Left lung (tissue), 10 donors: ENCODE results near the gene DIP2B. TPM values are rescaled to one million over a fixed set of nuclear protein-coding genes. Genes with fewer than 3 reads are reported as not detected.

Experiments
- ATAC-seq: fragments of 200-7000 bp; cut with Tn5 transposase; one replicate; pipeline ENCODE4 v1.9.1; 2020; ENCODE audit warnings: moderate library complexity
- DNase-seq, 4 donors: peaks; one replicate each; pipeline ENCODE4 v3.0.0-alpha.2; 2013 to 2020
- H3K27ac ChIP-seq, 2 donors: fragments of 200-600 bp; sonication (generic) in 1 of 2; one replicate each; pipeline versions ENCODE4 v1.5.0 to v1.8.0; 2020 to 2021
- H3K27me3 ChIP-seq, 2 donors: fragments of 200-600 bp; sonication (generic) in 1 of 2; one replicate each; pipeline versions ENCODE4 v1.5.0 to v1.8.0; 2020 to 2021
- H3K36me3 ChIP-seq, 2 donors: fragments of 200-600 bp; sonication (generic) in 1 of 2; one replicate each; pipeline versions ENCODE4 v1.5.0 to v1.8.0; 2020 to 2021
- H3K4me1 ChIP-seq, 2 donors: fragments of 200-600 bp; one replicate each; pipeline ENCODE4 v1.8.0; 2021
- H3K4me3 ChIP-seq, 2 donors: fragments of 200-600 bp; sonication (generic) in 1 of 2; one replicate each; pipeline versions ENCODE4 v1.5.0 to v1.8.0; 2020 to 2021; ENCODE audit warnings: mild to moderate bottlenecking in 1 of 2
- H3K9me3 ChIP-seq, 2 donors: fragments of 200-600 bp; sonication (generic) in 1 of 2; one replicate each; pipeline versions ENCODE4 v1.5.0 to v1.8.0; 2020 to 2021
- intact Hi-C, 2 donors: fragments of 100-400 bp; cut with DNase I; formaldehyde crosslinking; loops; one replicate each; pipeline versions ENCODE4 v1.11.2 to v1.14.2; 2022
- polyA plus RNA-seq, 6 donors: library from polyadenylated mRNA; unstranded; fragments of 120-200 nt; gene quantifications; one replicate each; pipeline ENCODE4 v1.2.1, GENCODE V29; 2013; ENCODE audit not compliant: insufficient read length in 6 of 6
- total RNA-seq, 2 donors: library from RNA; stranded (reverse); fragmentation: NEBNext Ultra II Directional; extraction: Animal tissue kit (Norgen Biotek cat#: 25700); gene quantifications; one replicate each; pipeline ENCODE4 v1.2.1, GENCODE V29; 2021
- TF ChIP-seq, protein P1 (sequence below), 2 donors: fragments of 200-600 bp; sonication (generic) in 1 of 2; IDR thresholded peaks; one replicate each; pipeline versions ENCODE4 v1.5.0 to v1.8.0; 2021; ENCODE audit warnings: antibody characterized with exemption in 2 of 2
- donor health status: DM: no; HTN: yes; CAD: no.
- donor health status: DM: no; HTN: no; CAD: no.

The DIP2B gene
- total and polyA plus RNA-seq, 8 donors: 26.5 to 38.6 (median 33.8) TPM

DNA sequence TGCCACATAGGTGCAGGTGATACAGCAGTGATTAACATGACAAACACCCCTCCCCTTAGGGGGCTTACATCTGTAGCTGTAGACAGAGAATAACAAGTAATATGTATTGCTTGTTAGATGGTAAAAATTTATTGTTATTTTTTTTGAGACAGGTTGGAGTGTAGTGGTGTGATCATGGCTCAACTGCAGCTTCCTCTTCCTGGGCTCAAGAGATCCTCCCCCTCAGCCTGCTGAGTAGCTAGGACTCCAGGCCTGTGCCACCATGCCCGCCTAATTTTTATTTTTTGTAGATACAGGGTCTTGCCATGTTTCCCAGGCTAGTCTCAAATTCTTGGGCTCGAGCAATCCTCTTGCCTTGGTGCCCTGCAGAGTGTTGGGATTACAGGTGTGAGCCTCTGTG is 19.8 kb downstream of the DIP2B start:
- Histone ChIP-seq H3K36me3 (no peaks in the 10 kb centered on the region), H3K4me1 (peaks cover 6 to 43% of the 10 kb centered on the region in 2 donors), H3K27ac (peak overlapping the region in 1 of 2 donors; percentile 33), H3K4me3 (no peak overlapping the region), H3K9me3 (no peaks in the 10 kb centered on the region), H3K27me3 (no peaks in the 10 kb centered on the region)
- no peak for DNase-seq
- TF ChIP-seq, protein P1, sequence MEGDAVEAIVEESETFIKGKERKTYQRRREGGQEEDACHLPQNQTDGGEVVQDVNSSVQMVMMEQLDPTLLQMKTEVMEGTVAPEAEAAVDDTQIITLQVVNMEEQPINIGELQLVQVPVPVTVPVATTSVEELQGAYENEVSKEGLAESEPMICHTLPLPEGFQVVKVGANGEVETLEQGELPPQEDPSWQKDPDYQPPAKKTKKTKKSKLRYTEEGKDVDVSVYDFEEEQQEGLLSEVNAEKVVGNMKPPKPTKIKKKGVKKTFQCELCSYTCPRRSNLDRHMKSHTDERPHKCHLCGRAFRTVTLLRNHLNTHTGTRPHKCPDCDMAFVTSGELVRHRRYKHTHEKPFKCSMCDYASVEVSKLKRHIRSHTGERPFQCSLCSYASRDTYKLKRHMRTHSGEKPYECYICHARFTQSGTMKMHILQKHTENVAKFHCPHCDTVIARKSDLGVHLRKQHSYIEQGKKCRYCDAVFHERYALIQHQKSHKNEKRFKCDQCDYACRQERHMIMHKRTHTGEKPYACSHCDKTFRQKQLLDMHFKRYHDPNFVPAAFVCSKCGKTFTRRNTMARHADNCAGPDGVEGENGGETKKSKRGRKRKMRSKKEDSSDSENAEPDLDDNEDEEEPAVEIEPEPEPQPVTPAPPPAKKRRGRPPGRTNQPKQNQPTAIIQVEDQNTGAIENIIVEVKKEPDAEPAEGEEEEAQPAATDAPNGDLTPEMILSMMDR (IDR thresholded peaks at IDR 0.05): no peak
- no peak for ATAC-seq
- intact Hi-C loops: no loop called here

DNA sequence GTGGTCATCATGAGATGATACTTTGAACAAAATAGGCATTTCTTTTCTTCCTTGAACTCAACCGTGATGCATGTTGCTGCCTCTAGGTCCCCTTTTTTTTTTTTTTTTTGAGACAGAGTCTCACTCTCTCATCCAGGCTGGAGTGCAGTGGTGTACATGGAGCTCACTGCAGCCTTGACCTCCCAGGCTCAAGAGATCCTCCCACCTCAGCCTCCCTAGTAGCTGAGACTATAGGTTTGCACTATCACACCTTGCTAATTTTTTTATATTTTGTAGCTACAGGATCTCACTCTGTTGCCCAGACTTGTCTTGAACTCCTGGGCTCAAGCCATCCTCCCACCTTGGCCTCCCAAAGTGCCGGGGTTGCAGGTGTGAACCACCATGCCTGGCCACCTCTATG is 20.6 kb downstream of the DIP2B start:
- H3K36me3 ChIP-seq: no peaks in the 10 kb centered on the region
- H3K4me3 ChIP-seq: no peak overlapping the region
- TF ChIP-seq, protein P1 (IDR thresholded peaks at IDR 0.05): no peak
- peaks cover 4 to 36% of the 10 kb centered on the region in 2 donors for H3K4me1 ChIP-seq
- DNase-seq (no peak), ATAC-seq (no peak)
- intact Hi-C loops: no loop called here
- H3K27me3 ChIP-seq: no peaks in the 10 kb centered on the region
- no peaks in the 10 kb centered on the region for H3K9me3 ChIP-seq
- no peak overlapping the region for H3K27ac ChIP-seq

DNA sequence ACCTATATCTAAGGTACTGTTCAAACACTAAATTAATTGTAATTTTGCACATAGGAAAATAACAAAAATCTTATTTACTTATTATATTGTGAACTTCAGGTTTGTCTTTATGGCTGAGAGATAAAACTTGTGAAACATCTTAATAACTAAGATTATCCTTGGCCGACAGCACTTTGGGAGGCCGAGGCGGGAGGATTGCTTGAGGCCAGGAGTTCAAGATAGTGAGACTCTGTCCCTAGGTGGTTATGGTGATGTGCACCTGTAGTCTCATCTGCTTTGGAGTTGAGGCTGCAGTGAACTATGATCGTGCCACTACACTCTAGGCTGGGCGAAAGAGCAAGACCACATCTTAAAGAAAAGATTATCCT is 22.6 kb downstream of the DIP2B start:
- ATAC-seq: no peak
- peaks cover 3 to 39% of the 10 kb centered on the region in 2 donors for H3K4me1 ChIP-seq

DNA sequence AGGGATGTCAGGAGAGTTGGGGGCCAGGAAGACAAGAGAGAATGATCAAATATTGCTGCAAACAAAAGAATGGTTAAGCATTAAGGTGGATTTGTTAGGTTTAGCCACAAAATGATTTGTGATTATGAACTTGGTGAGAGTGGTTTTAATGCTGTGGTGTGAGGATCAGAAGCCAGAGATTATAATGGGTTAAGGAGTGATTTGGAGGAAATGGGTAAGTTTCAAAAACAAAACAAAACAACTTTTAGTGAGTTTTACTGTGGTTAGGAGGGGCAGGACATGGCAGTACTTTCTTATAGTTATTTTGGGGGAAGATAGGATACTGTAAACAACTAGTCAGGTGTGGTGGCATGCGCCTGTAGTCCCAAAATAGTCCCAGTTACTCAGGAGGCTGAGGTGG is 24.0 kb downstream of the DIP2B start:
- peaks cover 16 to 52% of the 10 kb centered on the region in 2 donors for H3K4me1 ChIP-seq
- intact Hi-C loops: no loop called here
- TF ChIP-seq, protein P1 (IDR thresholded peaks at IDR 0.05): no peak
- H3K4me3 ChIP-seq: no peak overlapping the region
- H3K9me3 ChIP-seq: no peaks in the 10 kb centered on the region
- H3K27ac ChIP-seq: no peak overlapping the region
- ATAC-seq (no peak), DNase-seq (no peak)
- H3K36me3 ChIP-seq: no peaks in the 10 kb centered on the region
- no peaks in the 10 kb centered on the region for H3K27me3 ChIP-seq

More for the DNA sequence above, 22.6 kb downstream of the DIP2B start:
- intact Hi-C loops: no loop called here
- no peak overlapping the region for H3K27ac ChIP-seq
- no peak for DNase-seq
- no peak overlapping the region for H3K4me3 ChIP-seq
- TF ChIP-seq, protein P1 (IDR thresholded peaks at IDR 0.05): no peak
- no peaks in the 10 kb centered on the region for H3K9me3 ChIP-seq
- no peaks in the 10 kb centered on the region for H3K36me3 ChIP-seq
- no peaks in the 10 kb centered on the region for H3K27me3 ChIP-seq

DNA sequence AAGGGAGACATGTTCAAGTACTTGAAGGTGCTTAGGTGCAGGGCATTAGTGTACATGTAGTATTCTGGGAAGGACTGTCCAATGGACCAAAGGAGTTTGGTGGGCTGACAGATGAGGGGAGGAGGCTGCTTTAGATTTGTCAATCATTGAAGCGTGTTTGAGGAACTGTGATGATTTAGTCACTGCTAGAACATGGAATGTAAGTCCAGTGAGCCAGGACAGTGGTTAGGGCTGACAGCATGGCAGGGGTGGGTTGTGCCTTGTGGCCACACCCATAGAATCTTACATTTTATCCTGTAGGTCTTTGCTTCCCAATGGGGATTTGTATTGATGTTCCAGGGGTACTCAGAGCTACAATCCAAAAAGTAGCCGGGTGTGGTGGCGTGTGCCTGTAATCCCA is 24.6 kb downstream of the DIP2B start:
- Histone ChIP-seq H3K36me3 (no peaks in the 10 kb centered on the region), H3K4me1 (peaks cover 16 to 52% of the 10 kb centered on the region in 2 donors), H3K4me3 (no peak overlapping the region), H3K27ac (no peak overlapping the region), H3K27me3 (no peaks in the 10 kb centered on the region), H3K9me3 (no peaks in the 10 kb centered on the region)
- intact Hi-C loops: no loop called here
- DNase-seq: no peak
- no peak for ATAC-seq
- TF ChIP-seq, protein P1 (IDR thresholded peaks at IDR 0.05): no peak
